ENCODE results near the gene TMEM247.
"Not testable (repeated sequence)": the region's sequence is repeated elsewhere in the genome, so short reads cannot be mapped to it uniquely, and the experiment has no call there.

The TMEM247 gene

GRCh38 chr2:46470114-46470628 is 9.2 kb upstream of the TMEM247 start:
- no peak overlapping the region for H3K4me3 ChIP-seq (ENCODE audit: low read depth, low read length)
- POLR2A ChIA-PET = no interaction called here
- no peak for DNase-seq (ENCODE audit: low read depth, low spot score)
- no peak for TF ChIP-seq CTCF (IDR thresholded peaks at IDR 0.05; ENCODE audit: insufficient read depth, low read length, missing control alignments)
- CTCF ChIA-PET = interaction anchor here (0.7 to 1.7 kb wide), 11 partner anchors 9 to 186 kb away, joined by 3 to 9 read pairs (median 3); no protein-coding TSS in a partner anchor

GRCh38 chr2:46471019-46471583 is 8.3 kb upstream of the TMEM247 start:
- no peak overlapping the region for H3K4me3 ChIP-seq (ENCODE audit: low read depth, low read length)
- TF ChIP-seq CTCF (IDR thresholded peaks at IDR 0.05; ENCODE audit: insufficient read depth, low read length, missing control alignments) = no peak
- ChIA-PET POLR2A (no interaction called here), CTCF (interaction anchor here (1.2 to 1.6 kb wide), 5 partner anchors 10 to 131 kb away, joined by 4 to 9 read pairs (median 5); no protein-coding TSS in a partner anchor)
- DNase-seq (ENCODE audit: low read depth, low spot score) = no peak

GRCh38 chr2:46471697-46472096 is 7.7 kb upstream of the TMEM247 start:
- POLR2A ChIA-PET = no interaction called here
- CTCF ChIA-PET = interaction anchor here (1.3 to 1.5 kb wide), 2 partner anchors 11 to 127 kb away, joined by 4 to 5 read pairs; no protein-coding TSS in a partner anchor
- DNase-seq (ENCODE audit: low read depth, low spot score) = no peak
- no peak for TF ChIP-seq CTCF (IDR thresholded peaks at IDR 0.05; ENCODE audit: insufficient read depth, low read length, missing control alignments)
- no peak overlapping the region for H3K4me3 ChIP-seq (ENCODE audit: low read depth, low read length)

GRCh38 chr2:46472165-46472564 is 7.2 kb upstream of the TMEM247 start:
- POLR2A ChIA-PET; H3K4me3 ChIP-seq (ENCODE audit: low read depth, low read length); DNase-seq (ENCODE audit: low read depth, low spot score): not testable (repeated sequence)
- CTCF ChIA-PET = interaction anchor here (1.3 kb wide), 1 partner anchor 11 kb away, joined by 4 read pairs; no protein-coding TSS in a partner anchor

- POLR2A ChIA-PET; DNase-seq (ENCODE audit: low read depth, low spot score); H3K4me3 ChIP-seq (ENCODE audit: low read depth, low read length): not testable (repeated sequence)
- CTCF ChIA-PET = interaction anchor here (1.1 kb wide), 1 partner anchor 10 kb away, joined by 3 read pairs; no protein-coding TSS in a partner anchor
Measured at GRCh38 chr2:46477462-46477861, 1.9 kb upstream of the TMEM247 start.

- H3K4me3 ChIP-seq (ENCODE audit: low read depth, low read length) = no peak overlapping the region
- TF ChIP-seq CTCF (IDR thresholded peaks at IDR 0.05; ENCODE audit: insufficient read depth, low read length, missing control alignments) = no peak
- POLR2A ChIA-PET = no interaction called here
- CTCF ChIA-PET = interaction anchor here (1.1 kb wide), 1 partner anchor 10 kb away, joined by 3 read pairs; no protein-coding TSS in a partner anchor
- no peak for DNase-seq (ENCODE audit: low read depth, low spot score)
Measured at GRCh38 chr2:46477925-46478324, 1.4 kb upstream of the TMEM247 start.

GRCh38 chr2:46480562-46480961 is 1.2 kb downstream of the TMEM247 start:
- H3K4me3 ChIP-seq (ENCODE audit: low read depth, low read length) = no peak overlapping the region
- CTCF ChIA-PET = interaction anchor here (0.8 to 1.6 kb wide), 3 partner anchors 10 to 122 kb away, joined by 4 to 9 read pairs (median 6); no protein-coding TSS in a partner anchor
- POLR2A ChIA-PET = no interaction called here
- DNase-seq (ENCODE audit: low read depth, low spot score) = no peak
- TF ChIP-seq CTCF (IDR thresholded peaks at IDR 0.05; ENCODE audit: insufficient read depth, low read length, missing control alignments) = no peak

All from AG04449 (cell line).